ENCODE measurements around the gene OR8U1.
"Not testable (repeated sequence)": the region's sequence is repeated elsewhere in the genome, so short reads cannot be mapped to it uniquely, and the experiment has no call there.

Gene OR8U1

DNA sequence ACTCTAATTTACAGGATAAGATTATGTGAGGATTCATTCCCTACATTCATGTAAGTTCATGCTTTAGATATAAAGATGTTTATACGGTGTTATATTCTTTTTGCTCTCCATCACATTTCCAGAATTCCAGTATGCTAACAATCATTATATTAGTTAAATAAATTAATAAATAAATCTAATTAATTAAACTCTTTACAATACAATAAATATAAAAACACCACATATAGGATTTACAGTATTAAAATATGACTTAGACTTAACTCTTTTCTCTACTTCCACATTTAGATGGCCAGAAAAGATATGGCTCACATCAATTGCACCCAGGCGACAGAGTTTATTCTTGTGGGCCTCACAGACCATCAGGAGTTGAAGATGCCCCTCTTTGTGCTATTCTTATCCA, at the start of gene OR8U1:
OR8U1 (plus strand) TSS at position 301 of the 400 bp plus-strand sequence; CDS start at position 301, 0 bp downstream.
- DNase-seq (ENCODE audit: low read depth), result no peak

DNA sequence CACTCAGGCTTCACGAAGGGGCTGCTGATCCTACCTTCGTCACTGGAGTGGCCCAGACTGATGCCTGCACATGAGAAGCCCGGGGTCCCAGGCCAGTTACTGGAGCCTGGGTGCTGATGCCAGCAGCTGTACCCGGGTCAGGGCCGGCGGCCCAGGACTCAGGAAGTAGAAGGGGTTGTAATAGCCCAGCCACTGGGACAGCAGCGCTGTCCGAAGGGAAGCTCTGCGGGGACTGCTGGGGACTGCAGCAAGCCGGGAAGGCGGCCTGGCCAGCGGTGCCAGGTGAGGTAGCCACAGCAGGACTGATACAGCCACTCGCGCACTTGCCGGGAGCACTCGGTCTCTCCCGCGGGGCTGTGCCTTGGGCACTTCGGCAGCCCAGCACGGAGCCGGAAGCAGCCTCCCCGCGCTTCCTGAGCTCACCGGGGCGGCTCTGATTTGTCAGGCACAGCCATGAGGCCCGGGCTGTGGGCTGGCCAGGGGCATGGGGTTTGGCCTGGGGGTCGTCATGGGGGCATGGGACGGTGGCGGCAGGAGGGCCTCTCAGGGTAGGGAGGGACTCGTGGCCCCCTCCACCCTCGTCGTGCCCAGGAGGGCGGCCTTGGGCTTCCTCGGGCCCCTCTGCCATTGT, 43.4 kb upstream of the OR8U1 start:
- DNase-seq (ENCODE audit: low read depth), result no peak

DNA sequence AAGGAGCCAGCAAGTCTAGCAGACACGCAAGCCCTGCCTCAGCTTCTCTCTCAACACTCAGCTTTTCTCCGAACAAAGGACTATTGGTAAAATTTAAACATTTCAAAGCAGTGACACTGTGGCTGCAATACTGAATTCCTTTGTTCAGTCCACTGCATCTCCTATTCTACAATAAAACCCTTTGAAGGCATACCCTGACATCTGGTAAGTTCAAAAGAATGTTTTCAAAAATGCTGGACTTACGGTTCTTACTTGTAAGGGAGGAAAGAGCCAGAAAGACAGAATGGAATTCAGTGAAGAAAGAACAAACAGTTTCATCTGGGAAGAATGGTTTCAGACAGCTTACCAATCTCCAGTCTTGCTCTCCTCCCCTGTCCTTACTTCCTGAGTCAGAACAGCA, 42.3 kb upstream of the OR8U1 start:
- no peak for DNase-seq (ENCODE audit: low read depth)

DNA sequence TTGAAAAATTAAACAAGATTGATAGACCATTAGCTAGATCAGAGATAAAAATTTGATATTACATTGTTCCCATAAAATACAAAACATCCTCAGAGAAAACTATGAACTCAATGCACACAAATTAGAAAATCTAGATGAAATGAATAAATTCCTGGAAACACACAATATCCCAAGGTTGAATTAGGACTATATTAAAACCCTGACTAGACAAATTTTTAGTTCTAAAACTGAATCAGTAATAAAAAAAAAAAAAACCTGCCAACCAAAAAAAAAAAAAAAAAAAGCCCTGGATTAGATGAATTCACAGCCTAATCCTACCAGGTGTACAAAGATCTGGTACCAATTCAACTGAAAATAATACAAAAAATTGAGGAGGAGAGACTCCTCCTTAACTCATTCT, 35.1 kb upstream of the OR8U1 start:
- DNase-seq (ENCODE audit: low read depth), result no peak

DNA sequence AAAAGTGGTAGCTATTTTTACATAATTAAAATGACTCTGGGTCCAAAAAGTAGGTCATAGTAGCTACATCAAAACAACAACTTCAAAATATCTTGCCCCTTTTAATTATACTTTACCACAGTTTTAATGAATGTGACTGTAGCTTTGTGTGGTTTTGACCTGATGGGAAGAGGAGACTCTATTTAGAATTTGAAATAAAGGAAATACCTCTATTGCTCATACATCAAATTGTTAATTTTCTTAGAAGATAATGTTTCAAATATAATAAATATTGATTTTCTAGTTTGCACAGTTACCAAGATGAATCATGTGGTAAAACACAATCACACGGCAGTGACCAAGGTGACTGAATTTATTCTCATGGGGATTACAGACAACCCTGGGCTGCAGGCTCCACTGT, 29.7 kb upstream of the OR8U1 start, which contains the start of gene OR8K1:
OR8K1 (plus strand) TSS at position 301 of the 400 bp plus-strand sequence; CDS start at position 301, 0 bp downstream.
- no peak for DNase-seq (ENCODE audit: low read depth)

DNA sequence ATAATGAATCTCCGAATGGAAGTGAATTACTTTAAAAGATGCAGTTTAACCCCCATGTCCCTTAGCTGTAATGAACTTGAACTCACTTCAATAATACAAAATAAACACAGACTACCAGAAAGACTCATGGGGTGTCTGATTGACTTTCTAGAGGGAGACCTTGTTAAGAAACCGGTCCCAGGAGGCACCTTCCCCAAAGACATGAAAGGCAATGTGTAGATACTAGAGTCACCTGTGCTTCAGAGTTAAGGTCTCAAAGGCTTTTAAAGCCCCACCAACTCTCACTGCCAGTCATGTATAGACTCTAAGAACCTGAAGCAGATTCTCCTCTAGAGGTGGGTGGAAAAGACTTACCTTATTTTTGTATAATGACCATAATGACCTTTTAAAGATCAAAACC, 21.4 kb upstream of the OR8U1 start, which contains the start of gene OR8J1:
OR8J1 (plus strand) TSS at position 301 of the 400 bp plus-strand sequence. CDS start 5,956 bp downstream, outside the sequence.
- DNase-seq (ENCODE audit: low read depth), result no peak

DNA sequence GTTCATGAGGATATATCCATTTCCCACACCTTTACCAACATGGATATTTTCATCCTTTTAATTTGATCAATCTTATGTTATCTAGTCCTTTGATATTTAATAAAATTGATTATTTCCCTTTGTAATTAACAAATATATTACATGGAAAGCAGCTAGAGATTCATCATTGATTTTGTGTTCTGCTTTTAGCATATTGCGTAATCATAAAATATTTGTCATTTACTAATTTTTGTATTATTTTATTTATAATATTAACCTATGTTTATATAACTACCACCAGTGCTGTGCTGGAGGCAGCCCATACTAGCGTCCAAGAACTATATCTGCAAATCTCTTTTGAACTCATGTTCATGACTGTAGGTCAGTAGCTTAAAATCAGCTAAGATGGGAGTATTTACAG, 4.7 kb downstream of the OR8U1 start:
- no peak for DNase-seq (ENCODE audit: low read depth)

DNA sequence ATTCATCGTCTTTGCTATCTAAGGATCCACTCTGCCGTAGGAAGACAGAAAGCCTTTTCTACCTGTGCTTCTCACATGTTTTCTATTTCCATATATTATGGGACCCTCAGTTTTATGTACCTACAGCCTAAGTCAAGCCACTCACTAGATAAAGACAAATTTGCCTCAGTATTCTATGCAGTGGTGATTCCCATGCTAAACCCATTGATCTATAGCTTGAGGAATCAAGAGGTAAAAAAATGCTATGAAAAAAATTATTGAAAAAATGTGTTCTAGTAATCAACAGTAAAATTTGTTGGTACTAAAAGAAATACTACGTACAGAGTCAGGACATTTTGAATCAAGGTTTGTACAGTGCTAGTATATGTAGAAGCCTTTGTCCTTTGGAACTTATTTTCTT, 19.0 kb downstream of the OR8U1 start:
- DNase-seq (ENCODE audit: low read depth), result no peak

DNA sequence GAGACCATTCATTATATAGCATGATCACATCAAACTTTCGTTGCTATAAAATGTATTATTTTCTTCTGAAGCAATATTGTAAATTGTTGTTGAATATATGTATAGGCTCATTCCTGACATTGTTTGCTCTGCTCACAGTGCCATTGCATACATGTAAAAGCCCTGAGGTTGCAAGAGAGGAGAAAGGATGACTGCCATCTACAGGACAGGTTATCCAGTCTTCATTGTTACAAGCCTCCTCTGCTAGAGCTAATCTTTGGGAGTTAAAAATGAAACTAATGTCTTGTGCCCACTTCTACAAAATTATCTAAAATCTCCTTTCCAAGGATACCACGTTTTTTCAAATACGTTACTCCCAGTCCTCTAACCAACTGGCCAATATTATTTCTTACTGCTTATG, 20.6 kb downstream of the OR8U1 start:
- no peak for DNase-seq (ENCODE audit: low read depth)

DNA sequence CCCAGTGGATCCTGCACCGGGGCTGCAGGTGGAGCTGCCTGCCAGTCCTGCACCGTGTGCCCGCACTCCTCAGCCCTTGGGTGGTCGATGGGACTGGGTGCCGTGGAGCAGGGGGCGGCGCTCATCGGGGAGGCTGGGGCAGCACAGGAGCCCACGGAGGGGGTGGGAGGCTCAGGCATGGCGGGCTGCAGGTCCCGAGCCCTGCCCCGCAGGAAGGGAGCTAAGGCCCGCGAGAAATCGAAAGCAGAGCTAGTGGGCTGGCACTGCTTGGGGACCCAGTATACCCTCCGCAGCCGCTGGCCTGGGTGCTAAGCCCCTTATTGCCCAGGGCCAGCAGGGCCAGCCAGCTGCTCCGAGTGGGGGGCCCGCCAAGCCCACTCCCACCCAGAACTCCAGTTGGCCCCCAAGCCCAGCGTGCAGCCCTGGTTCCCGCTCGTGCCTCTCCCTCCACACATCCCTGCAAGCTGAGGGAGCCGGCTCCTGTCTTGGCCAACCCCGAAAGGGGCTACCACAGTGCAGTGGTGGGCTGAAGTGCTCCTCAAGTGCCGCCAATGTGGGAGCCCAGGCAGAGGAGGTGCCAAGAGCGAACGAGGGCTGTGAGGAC, 26.5 kb downstream of the OR8U1 start:
- DNase-seq (ENCODE audit: low read depth), result not testable (repeated sequence)

DNA sequence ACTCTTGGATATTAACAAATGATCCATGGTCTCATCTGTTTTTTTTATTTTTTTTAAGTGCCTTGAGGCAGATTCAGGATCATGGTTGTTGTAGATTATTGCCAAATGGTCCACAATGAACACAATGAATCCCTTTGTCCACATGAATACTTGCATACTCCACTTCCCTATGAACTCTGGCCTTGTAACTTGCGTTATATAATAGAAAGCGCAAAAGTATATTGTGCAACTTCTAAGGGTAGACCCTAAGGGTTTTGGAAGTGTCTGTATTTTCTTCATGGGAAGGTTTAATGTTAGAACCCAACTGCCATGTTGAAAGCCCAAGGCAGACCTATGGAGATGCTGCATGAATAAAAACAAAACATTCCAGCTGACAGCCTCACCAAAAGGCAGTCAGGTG, 29.0 kb downstream of the OR8U1 start:
- DNase-seq (ENCODE audit: low read depth), result no peak

DNA sequence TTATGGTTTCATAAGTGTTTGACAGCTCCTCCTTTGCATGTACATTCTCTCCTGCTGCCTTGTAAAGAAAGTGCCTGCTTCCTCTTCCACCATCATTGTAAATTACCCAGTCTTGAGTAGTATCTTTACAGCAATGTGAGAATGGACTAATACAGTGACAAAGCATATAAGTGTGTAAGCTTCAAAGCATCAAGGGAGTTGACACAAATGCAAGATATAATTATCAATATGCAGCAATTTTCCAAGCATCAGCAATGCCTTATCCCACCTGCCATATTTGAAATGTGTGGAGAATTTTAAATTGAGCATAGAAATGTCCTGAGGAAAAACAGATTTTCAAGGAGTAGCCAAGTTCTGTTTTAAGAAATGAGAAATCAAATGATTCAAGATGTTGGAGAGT, 35.4 kb downstream of the OR8U1 start:
- DNase-seq (ENCODE audit: low read depth), result no peak

DNA sequence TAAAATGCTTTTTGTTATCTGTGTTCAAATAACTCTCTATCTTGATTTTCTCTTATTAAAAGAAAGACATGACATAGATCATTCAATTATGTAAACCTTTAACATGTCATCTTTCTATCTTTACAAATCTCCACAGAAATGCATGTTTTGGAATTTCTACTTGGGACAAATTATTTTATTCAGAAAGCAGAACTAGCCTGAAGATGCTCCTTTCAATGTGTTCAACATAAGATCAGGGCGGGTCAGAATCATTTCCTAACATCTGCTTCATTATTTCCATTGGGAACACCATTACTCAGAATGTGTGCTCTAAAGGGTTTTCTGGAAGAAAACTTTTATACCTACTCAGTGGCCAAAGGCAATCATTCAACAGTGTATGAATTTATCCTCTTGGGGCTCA, 37.0 kb downstream of the OR8U1 start, which contains the start of gene OR5AL1:
OR5AL1 (plus strand) TSS at position 301 of the 400 bp plus-strand sequence.
- DNase-seq (ENCODE audit: low read depth), result no peak

All from activated T-cell treated with anti-CD3 and anti-CD28 coated beads for 24 hours (primary cell).